H1 (cell line): ENCODE measurements around the gene FGD6.

Source experiments
- EZH2 ChIP-seq: fragments of 200-600 bp; sonication (generic); IDR thresholded peaks from 2 replicates; pipeline ENCODE4 v1.7.1; 2012; ENCODE audit warnings: low read depth, mild to moderate bottlenecking, moderate library complexity, low read length, inconsistent platforms; ENCODE audit not compliant: severe bottlenecking
- RNF2 ChIP-seq: fragments of 200-900, 300-1000 bp; sonication (generic); IDR thresholded peaks from 2 replicates; pipeline ENCODE4 v1.7.1; 2016; ENCODE audit warnings: borderline replicate concordance, low read depth, mild to moderate bottlenecking, antibody characterized with exemption, low read length; ENCODE audit not compliant: poor library complexity, severe bottlenecking; ENCODE audit errors: missing control alignments
- YY1 ChIP-seq: IDR thresholded peaks from 2 replicates; pipeline ENCODE4 v1.6.1; 2011; ENCODE audit warnings: low read depth, mild to moderate bottlenecking, low read length

DNA sequence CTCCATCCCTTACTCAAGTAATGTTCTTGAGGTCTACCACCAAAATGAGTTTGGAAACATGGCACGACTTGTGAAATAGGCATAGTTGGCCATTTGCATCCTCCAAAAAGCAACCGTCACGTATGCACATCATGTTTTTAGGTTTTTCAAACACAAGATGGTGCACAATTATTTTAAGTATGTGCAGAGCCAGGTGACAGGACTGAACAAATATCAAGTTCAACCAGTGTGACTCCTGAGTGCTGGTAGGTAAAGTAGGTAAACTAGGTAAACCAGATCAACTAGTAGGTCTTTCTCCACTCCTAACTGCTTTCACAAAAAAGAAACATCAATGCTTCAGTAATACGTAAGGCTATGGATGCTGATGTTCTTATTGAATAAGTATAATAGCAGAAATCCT, 39.1 kb downstream of the FGD6 start:
- TF ChIP-seq EZH2 (no peak), YY1 (no peak), RNF2 (no peak)
